NB4 (cell line): ENCODE data around the gene ADPGK.

Experiments used
- DNase-seq: peaks from one replicate; pipeline ENCODE4 v3.0.0; 2010; ENCODE audit warnings: low read depth
- H3K4me3 ChIP-seq: one replicate; pipeline ENCODE4 v1.5.1; 2011; ENCODE audit warnings: mild to moderate bottlenecking, low read depth, low read length, moderate library complexity
- MYC ChIP-seq: IDR thresholded peaks from 2 replicates; pipeline ENCODE4 v1.6.1; 2011; ENCODE audit warnings: low read depth, low read length
- POLR2A ChIP-seq: IDR thresholded peaks from 2 replicates; pipeline ENCODE4 v1.6.1; 2011; ENCODE audit warnings: mild to moderate bottlenecking; ENCODE audit not compliant: insufficient read length; ENCODE audit errors: extremely low read depth
- TF ChIP-seq, protein P1 (sequence below): IDR thresholded peaks from one replicate; pipeline ENCODE4 v1.5.1; 2012; ENCODE audit warnings: low read depth, low read length
- TF ChIP-seq, protein P2 (sequence below): IDR thresholded peaks from 2 replicates; pipeline ENCODE4 v1.6.1; 2011; ENCODE audit warnings: low read depth, low read length

Gene ADPGK

DNA sequence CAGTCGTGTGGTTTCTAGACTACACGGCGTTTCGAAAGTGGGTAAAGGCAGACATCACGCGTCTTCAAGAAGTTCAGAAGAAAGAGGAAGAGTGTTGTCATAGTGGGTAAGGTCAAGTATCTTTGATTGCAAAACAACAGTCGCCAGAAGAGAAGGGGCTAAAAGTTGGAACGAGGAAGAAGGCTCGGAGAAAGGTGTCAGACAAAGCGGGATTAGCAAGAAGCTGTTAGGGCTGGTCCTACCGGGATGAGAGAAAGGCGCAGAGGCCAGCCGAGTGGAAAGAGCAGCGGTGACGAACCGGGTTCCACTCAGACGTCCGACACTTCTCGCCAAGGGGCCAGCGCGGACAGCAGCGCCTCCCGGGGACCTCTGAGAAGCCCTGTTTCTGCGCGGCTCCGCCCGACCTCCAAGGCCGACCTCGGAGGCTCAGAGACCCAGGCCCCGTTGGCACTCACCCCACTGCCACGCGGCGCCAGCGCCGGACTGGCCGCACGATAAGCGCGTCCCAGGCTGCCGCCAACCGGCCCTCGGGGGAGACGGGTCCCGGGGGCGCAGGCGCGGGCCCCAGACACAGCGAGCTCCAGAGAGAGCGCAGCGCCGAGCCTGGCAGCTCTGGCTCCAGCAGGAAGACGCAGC is 436 bp downstream of the ADPGK start:
- DNase-seq, result peak; percentile 92
- TF ChIP-seq, protein P1, sequence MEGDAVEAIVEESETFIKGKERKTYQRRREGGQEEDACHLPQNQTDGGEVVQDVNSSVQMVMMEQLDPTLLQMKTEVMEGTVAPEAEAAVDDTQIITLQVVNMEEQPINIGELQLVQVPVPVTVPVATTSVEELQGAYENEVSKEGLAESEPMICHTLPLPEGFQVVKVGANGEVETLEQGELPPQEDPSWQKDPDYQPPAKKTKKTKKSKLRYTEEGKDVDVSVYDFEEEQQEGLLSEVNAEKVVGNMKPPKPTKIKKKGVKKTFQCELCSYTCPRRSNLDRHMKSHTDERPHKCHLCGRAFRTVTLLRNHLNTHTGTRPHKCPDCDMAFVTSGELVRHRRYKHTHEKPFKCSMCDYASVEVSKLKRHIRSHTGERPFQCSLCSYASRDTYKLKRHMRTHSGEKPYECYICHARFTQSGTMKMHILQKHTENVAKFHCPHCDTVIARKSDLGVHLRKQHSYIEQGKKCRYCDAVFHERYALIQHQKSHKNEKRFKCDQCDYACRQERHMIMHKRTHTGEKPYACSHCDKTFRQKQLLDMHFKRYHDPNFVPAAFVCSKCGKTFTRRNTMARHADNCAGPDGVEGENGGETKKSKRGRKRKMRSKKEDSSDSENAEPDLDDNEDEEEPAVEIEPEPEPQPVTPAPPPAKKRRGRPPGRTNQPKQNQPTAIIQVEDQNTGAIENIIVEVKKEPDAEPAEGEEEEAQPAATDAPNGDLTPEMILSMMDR, result no peak
- peak; percentile 10 for TF ChIP-seq POLR2A
- peak; percentile 94 for TF ChIP-seq MYC
- TF ChIP-seq, protein P2, sequence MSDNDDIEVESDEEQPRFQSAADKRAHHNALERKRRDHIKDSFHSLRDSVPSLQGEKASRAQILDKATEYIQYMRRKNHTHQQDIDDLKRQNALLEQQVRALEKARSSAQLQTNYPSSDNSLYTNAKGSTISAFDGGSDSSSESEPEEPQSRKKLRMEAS, result peak; percentile 97

DNA sequence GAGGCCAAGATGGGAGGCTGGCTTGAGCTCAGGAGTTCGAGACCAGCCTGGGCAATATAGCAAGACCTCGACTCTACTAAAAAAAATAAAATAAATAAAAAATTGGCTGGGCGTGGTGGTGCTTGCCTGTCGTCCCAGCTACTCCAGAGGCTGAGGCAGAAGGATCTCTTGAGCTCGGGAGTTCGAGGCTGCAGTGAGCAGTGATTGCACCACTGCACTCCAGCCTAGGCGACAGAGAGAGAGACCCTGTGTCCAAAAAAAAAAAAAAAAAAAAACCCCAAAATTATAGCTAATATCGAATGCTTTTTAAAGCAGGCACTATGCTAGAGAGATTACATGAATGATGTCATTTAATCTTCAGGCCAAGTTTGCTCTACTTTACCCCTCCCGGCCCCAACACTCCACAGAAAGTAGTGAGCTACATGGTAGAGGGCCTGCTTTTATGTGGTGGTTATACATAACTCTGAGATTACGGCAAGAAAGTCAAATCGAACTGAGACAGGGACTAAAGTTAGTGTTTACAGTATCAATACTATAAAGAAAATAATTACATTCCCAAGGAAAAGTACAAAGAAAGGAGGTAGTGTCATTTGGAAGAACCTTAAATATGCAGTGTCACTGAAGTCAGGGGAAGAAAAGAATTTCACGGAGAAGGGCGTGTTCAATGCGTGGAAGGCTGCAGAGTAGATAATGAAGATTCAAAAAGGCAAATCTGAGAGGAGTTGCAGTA is 1.1 kb downstream of the ADPGK start:
- peak; percentile 8 for DNase-seq
- H3K4me3 ChIP-seq, result peak overlapping the region; percentile 91
- TF ChIP-seq POLR2A (no peak), MYC (no peak)
- TF ChIP-seq, protein P1, result no peak
- TF ChIP-seq, protein P2, result no peak

More for the DNA sequence above, 436 bp downstream of the ADPGK start:
- H3K4me3 ChIP-seq, result peak overlapping the region; percentile 91

DNA sequence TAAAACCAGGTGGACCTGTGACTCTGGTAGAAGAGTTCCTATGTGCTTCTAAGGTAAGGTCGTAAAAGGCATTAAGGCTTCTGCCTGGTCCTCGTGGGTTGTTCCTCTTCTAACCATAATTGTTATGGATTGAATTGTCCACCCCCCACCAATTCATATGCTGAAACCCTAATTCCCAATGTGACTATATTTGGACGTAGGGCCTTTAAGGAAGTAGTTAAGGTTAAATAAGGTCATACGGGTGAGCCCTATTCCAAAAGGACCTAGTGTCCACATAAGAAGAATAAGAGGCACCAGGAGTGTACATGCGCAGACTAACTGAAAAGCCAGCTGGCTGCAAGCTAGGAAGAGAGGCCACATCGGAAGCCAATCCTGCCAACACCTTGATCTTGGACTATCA is 1.9 kb downstream of the ADPGK start:
- TF ChIP-seq, protein P2, result no peak
- TF ChIP-seq POLR2A (no peak), MYC (no peak)
- TF ChIP-seq, protein P1, result no peak
- peak; percentile 30 for DNase-seq

DNA sequence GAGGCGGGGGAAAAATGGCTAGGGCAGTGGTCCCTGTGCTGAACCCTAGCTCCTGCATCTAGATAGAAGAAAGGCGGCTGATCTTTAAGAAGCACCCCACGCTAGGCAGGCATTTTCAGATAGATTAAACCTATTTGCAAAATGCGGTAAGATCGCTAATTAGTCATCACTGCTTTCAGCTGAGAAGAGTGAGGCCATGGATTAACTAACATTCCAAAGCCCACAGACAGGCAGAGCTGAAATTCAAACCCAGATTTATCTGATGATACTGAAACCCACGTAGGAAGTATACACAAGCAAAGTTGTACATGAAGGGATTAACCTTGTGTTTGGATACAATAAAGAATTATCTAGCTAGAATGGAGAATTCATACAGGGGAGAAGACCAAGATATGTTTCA is 4.8 kb downstream of the ADPGK start:
- no peak overlapping the region for H3K4me3 ChIP-seq
- no peak for TF ChIP-seq POLR2A
- TF ChIP-seq, protein P1, result no peak
- DNase-seq, result no peak

More for the DNA sequence above, 1.9 kb downstream of the ADPGK start:
- peak overlapping the region; percentile 91 for H3K4me3 ChIP-seq

DNA sequence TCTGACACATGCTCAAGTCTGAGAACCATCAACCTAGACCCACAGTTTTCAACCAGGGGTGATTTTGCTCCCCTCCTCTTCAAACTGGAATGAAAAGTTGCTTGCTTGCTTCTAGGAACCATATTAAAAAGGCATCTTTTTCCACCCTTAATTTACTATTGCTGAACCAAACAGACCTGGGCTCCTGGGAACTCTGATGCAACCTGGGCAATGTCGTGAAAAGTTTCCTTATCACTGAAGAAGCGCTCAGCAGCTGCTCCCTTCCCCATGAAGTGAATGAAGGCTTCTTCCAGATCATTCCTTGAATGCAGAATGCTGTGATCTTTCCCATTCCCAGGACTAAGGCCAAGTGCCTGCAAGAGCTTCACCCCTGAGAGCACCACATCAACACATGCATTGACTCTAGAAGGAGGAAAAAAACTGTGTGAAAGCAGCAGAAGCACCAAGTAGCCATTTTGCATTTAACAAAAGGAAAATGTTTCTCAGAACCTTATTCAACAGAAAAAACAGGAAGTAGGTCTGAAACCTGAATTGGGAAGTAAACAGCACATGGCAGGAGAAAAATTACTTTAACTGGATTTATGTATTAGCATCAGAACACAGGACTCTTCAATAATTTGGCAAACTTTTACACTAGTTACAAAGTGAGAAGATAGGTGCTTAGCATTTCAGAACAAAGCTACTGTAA is 8.7 kb downstream of the ADPGK start:
- TF ChIP-seq, protein P2, result peak; percentile 50; the same call in 1 of the 2 replicates
- TF ChIP-seq POLR2A, result no peak
- TF ChIP-seq, protein P1, result no peak
- peak; percentile 68; the same call in 1 of the 2 replicates for TF ChIP-seq MYC

More for the DNA sequence above, 8.7 kb downstream of the ADPGK start:
- DNase-seq, result peak; percentile 44
- H3K4me3 ChIP-seq, result peak overlapping the region; percentile 12
